ENCODE results near the gene USP35.
"Not testable (repeated sequence)": the region's sequence is repeated elsewhere in the genome, so short reads cannot be mapped to it uniquely, and the experiment has no call there.

USP35 gene

DNA sequence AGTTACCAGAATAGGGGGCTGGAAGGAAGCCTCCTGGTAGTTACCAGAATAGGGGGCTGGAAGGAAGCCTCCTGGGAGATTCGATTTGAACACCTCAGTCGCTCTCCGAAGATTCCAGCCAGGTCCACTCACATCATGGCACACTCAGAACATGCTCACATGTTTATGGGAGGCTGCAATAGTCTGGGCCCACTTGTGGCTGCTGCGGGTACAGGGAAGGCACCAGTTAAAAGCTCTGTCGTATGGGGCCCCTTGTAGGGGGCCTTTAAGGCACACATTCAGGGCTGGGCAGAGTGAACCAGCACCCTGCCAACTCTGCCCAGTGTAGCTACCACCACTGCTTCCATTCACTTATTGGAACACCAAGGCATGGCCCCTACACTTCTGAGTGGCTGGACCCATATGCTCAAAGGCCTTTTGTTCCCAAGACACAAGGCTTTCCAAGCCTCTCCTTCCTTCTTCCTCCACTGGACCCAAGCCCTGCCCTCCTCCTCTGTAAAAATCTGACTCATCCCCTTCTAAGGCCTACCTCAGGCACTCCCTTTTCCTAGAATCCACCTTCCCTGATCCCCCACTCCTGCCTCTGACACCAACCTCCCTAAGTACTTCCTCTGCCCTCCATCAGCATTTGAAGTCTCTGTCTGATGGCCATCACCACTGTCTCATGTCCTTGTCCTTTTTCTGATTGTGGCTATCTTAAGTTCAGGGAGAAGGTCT, 28.0 kb downstream of the USP35 start:
- no peak for DNase-seq (ENCODE audit: low spot score)

DNA sequence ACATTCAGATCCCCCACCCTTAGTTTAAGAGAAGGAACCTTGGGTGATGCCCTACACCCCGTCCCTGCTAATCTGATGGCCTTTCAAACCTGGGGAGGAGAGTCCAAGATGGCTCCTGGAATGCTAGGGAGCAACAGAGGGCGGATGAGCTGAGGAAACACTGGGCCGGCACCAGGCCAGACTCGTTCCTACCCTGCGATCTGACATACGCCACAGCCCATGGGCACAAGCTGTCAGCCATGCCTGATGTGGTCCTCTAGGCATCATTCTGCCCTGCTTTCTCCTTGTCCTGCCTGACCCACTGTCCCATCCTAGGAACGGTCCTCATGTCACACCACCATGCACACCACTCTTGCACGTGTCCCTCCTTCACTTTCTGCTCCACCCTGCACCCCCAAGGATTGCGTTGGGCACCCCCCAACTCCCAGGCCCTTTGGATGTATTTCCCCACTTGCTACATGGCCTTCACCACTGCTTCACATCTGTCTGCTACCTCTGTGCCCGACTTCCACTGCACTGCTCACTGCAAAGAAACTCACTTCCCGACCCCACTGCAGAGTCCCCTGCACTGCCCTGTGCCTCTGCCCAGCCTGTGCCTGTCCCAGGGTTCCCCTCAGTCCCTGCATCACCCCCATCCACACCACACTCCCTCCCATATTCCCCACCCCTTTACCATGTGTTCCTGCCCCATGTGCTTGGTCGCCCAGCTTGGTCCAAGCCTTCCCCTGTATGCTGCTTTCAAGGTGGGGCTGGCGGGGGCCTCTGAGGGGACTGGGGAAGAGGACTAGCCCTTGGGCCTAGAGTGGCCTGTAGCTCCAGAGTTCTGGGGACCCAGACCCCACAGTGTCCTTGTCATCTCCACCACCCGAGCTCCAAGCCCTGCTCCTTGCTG, 29.2 kb downstream of the USP35 start:
- no peak for DNase-seq (ENCODE audit: low spot score)

DNA sequence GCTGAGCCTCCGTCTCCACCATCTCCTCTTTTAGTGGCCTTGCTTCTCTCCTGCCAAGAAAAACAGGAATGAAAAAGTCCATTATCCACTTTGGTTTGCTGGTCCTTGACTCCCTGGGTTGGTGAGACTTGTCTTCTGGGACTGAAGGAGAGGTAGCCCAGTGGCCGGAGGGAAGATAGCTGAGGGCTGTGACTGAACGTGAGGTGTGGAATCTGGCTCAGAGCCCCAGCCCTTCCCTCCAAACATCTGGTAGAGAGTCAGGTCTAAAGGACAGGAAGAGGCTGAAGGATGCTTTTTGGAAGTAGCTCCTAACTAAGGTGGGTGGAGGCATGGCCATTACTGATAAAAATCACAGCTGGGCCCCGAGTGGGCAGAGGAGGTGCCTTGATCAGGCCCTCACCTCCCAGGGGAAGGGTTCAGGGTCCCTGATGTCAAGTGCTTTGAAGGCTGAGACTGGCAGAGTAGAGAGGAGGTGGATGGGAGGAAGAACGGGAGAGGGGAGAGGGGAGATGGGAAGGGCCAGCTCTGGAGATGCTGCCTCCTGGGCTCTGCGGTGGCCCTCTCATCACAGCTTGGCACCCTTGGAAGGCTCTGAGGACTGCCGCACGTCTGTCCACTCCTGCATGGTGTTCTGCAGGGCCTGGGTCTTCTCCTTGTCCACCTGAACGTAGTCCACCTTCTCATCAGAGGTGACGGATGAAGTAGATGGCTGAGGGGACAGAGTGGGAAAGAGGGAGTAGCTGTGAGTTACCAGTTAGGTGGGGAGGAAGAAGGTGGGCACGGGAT, 30.2 kb downstream of the USP35 start:
- no peak for DNase-seq (ENCODE audit: low spot score)

DNA sequence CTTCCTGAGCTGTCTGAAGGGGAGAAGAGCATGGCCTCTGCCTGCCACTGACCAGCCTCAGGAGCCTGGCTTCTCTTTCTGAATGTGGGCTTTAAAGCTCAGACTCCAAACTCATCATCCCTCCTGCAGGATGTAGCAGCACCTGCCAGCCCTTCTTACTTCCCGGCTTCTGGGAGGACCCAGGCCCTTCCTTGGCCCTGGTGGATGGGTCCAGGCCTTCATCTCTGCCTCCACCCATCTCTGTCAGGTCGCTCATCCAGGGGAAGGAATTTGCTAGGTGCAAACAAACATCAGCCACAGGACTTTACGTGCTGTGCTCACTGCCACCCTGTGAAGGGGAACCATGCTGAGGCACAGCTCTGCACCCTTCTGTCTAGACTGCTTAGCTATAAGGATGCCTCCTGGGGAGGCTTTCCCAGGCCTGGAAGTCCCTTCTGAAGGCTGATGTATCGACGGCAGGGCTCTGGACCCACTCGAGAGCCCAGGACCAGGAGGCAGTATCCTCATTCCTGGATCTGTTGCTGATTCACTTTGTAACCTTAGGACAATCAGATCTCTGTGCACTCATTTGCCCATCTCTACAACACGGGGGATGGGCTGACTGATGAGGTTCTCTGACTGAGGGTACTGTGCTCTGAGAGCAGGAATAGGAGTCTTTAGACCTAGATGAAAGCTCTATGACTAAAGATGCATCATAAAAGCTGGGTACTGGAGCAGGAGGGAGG, 30.9 kb downstream of the USP35 start:
- no peak for DNase-seq (ENCODE audit: low spot score)

DNA sequence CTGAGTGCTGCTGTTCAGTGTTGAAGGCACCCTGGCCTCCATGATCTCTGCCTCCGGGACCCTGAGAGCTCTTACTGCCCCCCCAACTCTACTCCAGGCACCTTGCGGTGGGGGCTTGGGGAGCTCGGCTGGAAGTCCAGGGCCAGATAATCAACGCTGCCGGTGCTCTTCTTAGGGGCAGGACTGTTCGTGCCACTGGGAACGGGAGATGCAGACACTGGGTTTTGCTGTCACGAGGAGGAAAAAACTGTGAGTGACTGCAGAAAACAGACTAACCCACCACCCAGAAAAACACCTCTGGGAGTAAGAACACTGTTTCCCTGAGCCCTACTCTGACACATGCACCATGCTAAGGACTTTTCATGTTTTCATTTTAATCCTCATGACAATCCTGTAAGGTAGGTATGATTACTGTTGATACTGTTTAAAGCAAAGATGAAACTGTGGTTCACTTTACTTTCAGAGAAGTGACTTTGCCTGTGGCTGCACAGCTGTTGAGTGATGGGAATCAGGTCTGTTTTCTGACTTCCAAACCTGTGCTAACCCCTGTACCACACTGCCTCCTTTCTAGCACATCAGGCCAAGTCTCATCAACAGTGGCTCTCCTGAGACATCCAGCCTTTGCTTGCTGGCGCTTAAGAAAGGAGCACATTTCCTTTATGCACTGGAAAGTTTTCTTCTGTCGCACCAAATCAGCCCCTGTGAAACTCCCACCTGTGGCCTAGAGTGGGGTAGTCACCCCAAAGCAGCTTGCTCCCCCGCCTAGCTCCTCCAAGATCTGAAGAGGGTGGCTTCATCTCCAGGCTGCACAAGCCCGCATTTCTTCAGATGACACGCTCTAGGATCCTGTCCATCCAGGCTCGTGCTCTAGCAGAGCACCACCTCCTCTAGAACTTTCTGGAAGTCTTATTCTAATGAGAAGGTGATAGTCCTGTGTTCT, 31.8 kb downstream of the USP35 start:
- DNase-seq (ENCODE audit: low spot score), result no peak

DNA sequence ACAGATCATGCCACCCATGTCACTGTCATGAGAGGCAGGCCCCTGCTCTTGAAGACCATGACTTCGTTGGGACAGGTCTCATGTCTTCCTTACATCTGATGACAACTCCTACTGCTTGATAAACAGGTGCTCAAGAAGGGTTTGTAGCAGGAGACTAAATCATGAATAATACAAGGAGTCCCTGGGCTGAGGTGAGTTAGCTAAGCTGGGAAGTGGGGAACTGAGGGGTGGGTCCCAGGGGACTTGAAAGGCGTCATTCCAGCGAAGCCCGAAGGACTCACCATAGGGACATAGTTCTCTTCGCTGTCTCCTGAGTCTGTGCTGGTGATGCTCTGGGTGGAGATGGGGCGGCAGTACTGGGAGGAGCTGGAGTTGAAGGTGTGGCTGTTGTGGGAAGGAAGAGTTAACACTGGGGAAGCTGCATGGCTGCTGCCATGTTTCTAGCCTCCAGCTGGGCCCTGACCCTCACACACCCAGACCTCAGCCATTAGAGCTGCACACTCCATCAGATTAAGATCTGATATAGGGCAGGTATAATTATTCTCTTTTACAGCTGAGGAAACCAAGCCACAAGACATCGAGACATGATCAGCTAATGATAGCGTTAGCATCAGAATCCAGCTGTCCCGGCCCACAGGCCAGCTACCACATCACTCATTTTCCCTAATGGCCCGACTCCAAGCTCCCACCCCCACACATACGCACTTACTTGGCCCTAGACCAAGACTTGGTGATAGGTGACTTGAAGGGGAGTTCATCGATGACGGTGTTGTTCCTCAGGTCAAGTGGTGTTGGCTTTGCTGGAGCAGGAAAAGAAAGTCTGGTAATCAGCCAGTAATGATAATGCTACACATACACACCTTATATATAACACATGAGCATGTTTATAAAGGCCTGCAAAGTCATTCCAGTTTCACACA, 32.9 kb downstream of the USP35 start:
- no peak for DNase-seq (ENCODE audit: low spot score)

DNA sequence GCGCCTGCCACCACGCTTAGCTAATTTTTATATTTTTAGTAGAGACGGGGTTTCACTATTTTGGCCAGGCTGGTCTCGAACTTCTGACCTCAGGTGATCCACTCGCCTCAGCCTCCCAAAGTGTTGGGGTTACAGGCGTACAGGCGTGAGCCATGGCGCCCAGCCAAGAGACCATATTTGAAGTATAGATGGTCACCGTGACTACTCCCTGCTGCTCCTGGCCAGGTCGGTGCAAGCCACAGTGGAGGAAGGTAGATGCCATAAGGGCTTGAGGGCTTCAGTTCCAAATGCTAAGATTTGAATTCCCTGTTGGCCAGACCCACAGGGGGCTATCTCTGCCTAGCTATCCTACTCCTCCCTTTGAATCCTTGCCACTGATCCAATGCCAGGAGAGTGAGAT, 34.0 kb downstream of the USP35 start:
- DNase-seq (ENCODE audit: low spot score), result not testable (repeated sequence)

DNA sequence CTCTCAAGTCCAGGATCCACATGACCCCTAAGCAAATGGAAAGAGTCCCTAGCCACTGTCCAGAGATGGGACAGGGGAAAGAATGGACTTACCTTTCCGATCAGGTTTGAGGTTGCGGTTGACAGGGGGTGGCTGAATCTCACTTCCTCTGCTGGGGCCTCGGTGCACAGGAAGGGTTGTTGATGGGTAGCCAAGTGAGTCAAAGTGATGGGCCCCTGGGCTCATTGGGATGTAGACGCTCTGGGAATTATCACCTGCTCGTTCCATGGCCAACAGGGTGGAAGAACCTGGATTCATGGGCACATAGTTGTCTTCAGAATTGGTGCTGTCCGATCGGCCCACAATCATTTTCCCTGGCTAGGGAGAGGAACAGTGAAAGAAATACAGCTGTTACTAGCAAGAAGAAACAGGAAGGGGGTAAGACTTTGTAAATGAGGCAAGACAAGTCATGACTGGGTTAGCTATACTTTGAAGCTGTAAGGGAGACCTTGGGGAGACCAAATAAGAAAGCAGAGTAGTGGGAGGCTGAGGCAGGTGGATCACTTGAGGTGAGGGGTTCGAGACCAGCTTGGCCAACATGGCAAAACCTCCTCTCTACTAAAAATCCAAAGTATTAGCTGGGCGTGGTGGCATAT, 34.7 kb downstream of the USP35 start:
- no peak for DNase-seq (ENCODE audit: low spot score)

DNA sequence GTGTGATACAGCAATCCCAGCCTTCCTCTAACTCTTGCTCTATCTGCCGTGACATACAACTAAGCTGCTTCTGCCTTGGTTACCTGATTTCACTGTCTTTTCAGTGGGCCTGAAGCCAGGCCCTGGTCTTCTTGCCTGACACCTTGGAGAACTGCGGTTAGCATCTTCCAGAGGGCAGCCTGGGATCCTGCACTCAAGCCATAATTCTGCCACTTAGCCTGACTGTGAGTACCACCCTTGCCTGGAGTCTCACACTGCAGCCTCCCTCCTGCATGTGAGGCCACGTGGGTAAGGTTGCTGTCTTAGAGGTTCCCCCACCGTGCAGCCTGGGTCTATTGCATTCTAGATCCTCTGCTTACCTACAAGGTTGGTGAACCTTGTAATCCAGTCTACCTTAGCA, 35.8 kb downstream of the USP35 start:
- no peak for DNase-seq (ENCODE audit: low spot score)

DNA sequence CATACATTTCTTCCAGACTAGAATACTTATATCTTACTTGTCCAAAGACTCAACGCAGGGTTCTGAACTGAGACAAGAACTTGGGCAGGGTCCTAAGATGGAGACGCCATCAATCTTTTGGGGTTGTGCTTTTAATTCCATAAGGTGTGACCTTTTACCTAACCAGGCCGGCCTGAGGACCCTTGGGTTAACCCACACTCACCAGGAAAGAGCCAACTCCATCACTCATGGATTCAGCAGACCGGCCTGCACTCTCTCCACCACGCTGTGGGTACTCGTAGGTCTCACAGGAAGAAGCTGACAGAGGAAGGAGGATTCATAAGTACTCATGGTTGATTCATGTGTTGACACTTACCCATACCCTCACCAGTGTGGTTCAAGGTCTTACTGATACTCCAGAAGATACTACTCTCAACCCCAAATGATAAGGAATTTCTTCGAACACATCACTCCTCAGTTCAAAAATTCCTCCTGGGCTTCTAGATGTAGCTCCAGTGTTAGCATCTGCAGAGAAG, 36.2 kb downstream of the USP35 start:
- no peak for DNase-seq (ENCODE audit: low spot score)

DNA sequence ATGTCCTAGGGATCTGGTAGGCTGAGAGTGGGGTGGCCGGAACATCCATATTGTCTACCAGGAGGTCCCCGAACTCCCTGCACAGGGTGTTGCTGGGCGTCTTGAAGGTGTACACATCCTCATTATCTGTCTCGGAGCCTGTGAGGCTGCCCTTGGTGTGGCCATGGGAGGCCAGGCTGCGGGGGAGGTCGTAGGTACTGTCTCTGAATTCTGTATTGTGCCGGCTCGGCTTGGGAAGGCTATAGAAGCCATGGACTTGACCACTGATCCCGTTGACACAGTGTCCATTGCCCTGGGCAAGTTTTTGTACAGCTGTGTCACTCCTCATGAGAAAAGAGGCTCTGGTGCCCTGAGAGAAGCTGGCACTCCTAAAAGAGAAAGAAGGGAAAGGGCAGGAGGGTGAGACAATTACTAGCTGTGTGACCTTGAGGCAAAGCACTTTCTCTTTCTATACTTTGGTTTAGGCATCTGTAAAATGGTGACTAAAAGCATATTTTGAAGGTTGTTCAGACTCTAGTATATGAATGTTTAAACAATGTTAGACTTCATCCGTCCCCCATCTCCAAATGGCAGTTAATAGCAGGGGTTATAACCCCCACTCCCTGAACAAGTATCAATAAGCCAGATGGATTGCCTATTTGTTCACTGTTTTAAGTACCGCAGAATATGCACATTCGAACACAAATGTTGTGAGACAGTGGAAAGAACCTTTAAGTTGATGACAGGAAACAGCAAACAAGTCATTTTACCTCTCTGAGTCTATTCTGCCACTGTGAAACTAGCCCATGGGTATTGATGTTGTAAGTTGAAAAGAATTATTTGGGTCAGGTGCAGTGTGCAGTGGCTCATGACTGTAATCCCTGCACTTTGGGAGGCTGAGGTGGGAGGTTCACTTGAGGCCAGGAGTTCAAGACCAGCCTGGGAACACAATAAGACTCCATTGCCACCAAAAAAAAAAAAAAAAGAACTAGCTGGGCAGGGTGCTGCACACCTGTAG, 38.3 kb downstream of the USP35 start:
- peak; percentile 14 for DNase-seq (ENCODE audit: low spot score)

DNA sequence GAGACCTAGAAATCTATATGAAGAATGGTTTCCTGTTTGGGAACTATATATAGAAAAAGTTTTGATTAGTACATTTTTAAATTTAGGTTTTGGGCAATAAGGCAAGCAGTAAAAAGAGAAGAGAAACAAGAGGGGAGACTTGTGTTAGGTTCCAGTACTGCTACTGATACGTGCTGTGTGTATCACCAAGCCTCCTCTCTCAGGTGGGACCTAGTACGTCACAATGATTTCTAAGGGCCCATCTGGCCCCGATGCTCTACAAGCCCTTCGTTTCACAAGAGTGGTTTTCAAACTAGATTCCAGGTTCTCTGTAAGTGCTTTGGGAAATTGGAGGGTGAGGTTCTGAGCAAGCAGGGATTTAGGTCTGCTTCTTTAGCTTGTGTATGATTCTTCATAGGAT, 39.2 kb downstream of the USP35 start:
- DNase-seq (ENCODE audit: low spot score), result no peak

DNA sequence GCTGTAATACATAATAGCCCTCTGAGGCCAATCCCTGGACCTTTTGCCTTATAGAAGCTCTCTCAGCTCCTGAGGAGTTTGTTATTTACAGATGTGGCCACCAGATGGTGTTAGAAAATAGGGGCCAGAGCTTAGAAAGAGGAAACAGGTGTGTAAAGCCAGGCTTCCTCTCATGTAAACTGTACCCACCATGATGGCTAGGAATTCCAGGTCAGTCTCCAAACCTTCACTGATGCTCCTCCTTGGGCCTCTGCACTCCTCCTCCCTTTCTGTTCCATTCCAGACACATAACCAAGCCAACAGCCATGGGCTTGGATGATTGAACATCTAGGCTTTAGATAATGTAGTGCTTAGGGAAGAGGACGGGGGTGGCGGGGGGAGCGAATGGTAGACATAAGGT, 39.7 kb downstream of the USP35 start:
- DNase-seq (ENCODE audit: low spot score), result peak; percentile 32

DNA sequence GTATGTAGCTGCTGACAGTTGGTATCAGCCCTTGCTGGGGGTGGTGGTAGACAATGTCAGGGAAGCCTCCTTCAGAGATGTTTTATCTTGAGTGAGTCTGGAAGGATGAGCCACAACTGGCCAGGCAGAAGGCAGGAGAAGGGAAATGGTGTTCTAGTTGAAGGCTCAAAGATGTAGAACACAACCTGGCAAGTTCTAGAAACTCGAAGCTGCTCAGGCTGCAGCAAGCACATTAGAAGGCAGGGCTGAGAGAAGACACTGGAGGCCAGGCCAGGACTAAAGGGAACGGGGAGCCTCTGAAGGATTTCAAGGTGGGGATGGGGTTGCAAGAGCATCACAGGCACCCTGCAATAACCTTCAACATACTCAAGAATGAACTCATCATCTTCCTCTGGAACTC, 40.4 kb downstream of the USP35 start:
- no peak for DNase-seq (ENCODE audit: low spot score)

DNA sequence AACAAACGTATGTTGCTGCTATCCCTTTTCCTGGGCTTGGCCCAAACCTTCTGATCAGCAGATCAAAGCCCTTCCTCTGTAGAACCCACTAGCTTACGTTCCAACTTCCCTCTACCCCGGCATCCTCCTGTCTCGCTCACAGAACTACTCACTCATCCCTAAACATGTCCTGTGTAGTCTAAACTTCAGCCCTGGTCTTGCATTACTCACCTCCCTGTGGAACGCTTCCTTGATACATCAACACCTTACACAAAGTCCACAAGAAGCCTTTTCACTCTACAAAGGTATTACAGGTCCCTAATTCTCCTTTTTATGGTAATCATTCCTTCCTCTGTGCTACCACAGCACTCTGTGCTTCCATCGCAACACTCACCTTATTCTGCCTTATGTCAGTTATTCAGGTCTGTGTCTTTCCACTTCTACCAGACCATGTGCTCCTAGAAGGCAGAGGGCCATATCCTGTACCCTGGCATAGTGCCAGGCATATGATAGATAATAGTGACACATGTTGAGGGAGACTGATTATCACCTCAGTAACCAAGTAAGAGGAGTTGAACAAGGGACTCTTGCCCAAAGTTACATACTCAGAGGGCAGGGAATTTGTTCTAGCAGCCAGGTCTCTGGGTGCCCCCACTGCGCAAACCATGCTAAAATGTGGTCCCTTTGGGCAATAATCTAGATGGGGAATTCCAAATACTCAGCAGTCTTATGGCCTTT, 41.6 kb downstream of the USP35 start:
- DNase-seq (ENCODE audit: low spot score), result no peak

DNA sequence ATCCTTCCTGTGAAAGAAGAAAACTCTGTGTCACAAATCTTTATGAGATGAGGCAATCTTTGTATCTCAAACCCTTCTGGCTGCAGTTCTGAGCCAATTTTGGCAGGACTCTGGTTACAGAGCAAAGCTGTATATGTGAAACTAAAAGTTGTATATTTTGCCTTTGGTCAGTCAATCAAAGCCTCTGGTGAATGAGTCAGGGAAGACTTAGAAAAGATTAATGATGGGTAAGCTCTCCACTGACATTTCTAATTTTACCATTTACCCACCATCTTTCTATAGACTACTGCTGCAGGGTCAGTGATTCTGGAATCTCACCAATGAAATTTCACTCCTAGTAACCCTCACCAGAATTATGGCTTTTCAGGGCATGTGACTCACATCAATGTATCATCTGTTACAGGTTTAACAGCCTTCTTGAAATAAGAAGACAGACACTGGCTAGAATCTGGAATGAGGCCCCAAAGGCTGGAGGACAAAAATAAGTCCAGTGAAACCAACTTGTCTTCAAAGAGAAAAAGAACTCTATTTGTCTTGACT, 43.3 kb downstream of the USP35 start:
- DNase-seq (ENCODE audit: low spot score), result no peak

DNA sequence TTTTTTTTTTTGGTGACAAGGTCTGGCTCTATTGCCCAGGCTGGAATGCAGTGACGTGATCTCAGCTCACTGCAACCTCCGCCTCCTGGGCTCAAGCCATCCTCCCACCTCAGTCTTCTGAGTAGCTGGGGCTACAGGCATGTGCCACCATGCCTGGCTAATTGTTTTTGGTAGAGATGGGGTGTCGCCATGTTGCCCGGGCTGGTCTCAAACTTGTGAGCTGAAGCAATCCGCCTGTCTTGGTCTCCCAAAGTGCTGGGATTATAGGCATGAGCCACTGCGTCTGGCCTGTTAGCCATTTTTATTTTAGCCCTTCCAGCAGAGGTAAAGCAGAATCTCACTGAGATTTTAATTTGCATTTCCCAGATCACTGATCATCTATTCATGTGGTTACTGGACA, 44.3 kb downstream of the USP35 start:
- DNase-seq (ENCODE audit: low spot score), result not testable (repeated sequence)

All from activated CD4-positive, alpha-beta T cell treated with anti-CD3 and anti-CD28 coated beads, Interleukin-2, Interleukin-4, amounts not matched to agents 100 ng/mL and 50 ng/mL, durations not matched to agents 16 hours and 8 hours (primary cell).